ENCODE results near the gene CDC40.
"Not testable (repeated sequence)": the region's sequence is repeated elsewhere in the genome, so short reads cannot be mapped to it uniquely, and the experiment has no call there.

CDC40 gene

DNA sequence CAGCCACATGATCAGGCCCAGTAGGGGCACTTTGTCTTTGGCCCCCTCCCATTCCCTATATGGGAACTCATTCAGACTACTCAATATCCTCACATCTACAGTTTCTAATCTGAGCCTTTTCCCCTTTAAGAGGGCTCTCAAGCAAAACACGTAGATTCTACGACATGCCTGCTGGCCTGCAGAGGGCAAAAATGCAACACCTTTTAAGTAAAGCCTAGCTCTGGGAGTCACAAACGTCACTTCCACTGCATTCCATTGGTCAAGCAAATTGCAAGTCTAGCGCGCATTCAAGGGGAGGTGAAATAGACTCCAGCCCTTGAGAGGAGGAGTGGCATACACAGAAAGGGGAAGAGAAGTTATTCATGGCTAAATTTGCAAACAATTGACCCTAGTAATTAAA lies 70.6 kb downstream of the CDC40 start:
- H3K9ac ChIP-seq (ENCODE audit: low read length) = no peak overlapping the region
- H3K27me3 ChIP-seq (ENCODE audit: control insufficient read depth, insufficient read depth, low read length) = no peaks in the 10 kb centered on the region
- H3K4me3 ChIP-seq (ENCODE audit: low read length) = no peak overlapping the region
- no peaks in the 10 kb centered on the region for H3K4me1 ChIP-seq (ENCODE audit: control insufficient read depth, insufficient read depth, low read length)
- H3K27ac ChIP-seq (ENCODE audit: low read depth, low read length) = no peak overlapping the region
- no peaks in the 10 kb centered on the region for H3K36me3 ChIP-seq (ENCODE audit: control insufficient read depth, insufficient read depth, low read length)

DNA sequence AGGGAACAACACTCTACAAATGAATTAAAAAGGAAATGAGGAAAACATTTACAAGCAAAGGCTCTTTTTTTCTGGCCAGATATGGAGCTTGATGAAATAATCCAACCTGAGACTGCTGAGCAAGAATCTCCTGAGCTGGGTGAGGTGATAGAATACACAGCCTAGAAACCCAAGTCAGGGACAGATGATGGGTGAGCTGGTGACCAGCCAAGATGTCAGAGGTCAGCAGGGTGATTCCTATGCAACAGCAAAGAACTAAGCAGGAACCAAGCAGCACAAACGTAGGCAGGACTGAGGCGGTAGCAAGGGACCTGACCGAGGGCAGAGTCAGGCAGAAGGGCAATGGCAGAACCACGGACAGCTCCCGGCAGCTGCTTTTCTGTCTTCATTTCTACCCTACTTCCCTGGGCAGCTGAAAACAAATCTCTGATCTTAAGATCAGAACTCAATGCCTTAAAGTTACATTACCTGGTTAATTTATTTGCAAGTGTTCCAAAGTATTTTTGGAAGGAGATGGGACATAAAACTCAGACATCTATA lies 75.1 kb downstream of the CDC40 start:
- H3K4me1 ChIP-seq (ENCODE audit: control insufficient read depth, insufficient read depth, low read length) = no peaks in the 10 kb centered on the region
- no peaks in the 10 kb centered on the region for H3K36me3 ChIP-seq (ENCODE audit: control insufficient read depth, insufficient read depth, low read length)
- H3K4me3 ChIP-seq (ENCODE audit: low read length) = no peak overlapping the region
- H3K27ac ChIP-seq (ENCODE audit: low read depth, low read length) = no peak overlapping the region
- H3K9ac ChIP-seq (ENCODE audit: low read length) = no peak overlapping the region
- no peaks in the 10 kb centered on the region for H3K27me3 ChIP-seq (ENCODE audit: control insufficient read depth, insufficient read depth, low read length)

DNA sequence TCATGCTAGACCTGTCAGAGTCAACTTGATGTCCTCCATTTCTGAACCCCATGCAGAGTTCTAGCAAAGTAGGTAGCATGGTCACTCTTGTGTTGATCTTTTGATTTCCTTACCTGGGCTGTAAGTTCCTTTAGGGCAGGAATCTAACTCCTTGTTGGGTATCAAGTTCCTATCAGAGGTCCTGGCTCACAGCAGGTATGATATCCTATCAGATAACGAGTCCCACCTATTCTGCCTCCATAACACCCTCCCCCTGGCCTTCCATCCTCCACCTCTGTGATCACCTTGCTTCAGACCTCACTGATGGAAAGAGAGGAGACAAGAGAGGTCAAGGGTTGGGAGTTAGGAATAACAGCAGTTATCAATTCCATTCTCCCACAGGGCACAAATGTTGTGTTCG lies 76.1 kb downstream of the CDC40 start:
- no peaks in the 10 kb centered on the region for H3K27me3 ChIP-seq (ENCODE audit: control insufficient read depth, insufficient read depth, low read length)
- no peak overlapping the region for H3K4me3 ChIP-seq (ENCODE audit: low read length)
- H3K4me1 ChIP-seq (ENCODE audit: control insufficient read depth, insufficient read depth, low read length) = no peaks in the 10 kb centered on the region
- H3K9ac ChIP-seq (ENCODE audit: low read length) = no peak overlapping the region
- H3K27ac ChIP-seq (ENCODE audit: low read depth, low read length) = no peak overlapping the region
- H3K36me3 ChIP-seq (ENCODE audit: control insufficient read depth, insufficient read depth, low read length) = no peaks in the 10 kb centered on the region

DNA sequence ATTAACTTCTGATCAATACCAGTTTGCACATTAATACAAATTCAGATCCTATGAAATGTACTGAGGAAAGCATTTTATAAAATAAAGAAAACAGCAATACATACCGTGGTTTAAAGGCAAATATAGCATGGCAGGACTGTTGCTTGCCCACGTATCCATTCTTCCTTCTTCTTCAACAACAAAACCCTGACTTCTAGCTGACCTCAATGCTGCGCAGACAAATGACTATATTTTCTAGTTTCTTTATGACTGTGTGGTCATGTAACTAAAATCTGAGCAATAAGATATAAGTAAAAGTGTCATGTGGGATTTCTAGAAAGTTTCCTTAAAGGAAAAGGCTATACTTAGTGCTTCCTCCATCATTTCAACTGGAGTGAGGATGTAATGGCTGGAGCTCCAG lies 85.0 kb downstream of the CDC40 start:
- H3K4me1 ChIP-seq (ENCODE audit: control insufficient read depth, insufficient read depth, low read length) = no peaks in the 10 kb centered on the region
- no peak overlapping the region for H3K9ac ChIP-seq (ENCODE audit: low read length)
- no peak overlapping the region for H3K4me3 ChIP-seq (ENCODE audit: low read length)
- H3K27me3 ChIP-seq (ENCODE audit: control insufficient read depth, insufficient read depth, low read length) = no peaks in the 10 kb centered on the region
- H3K36me3 ChIP-seq (ENCODE audit: control insufficient read depth, insufficient read depth, low read length) = no peaks in the 10 kb centered on the region
- H3K27ac ChIP-seq (ENCODE audit: low read depth, low read length) = no peak overlapping the region

DNA sequence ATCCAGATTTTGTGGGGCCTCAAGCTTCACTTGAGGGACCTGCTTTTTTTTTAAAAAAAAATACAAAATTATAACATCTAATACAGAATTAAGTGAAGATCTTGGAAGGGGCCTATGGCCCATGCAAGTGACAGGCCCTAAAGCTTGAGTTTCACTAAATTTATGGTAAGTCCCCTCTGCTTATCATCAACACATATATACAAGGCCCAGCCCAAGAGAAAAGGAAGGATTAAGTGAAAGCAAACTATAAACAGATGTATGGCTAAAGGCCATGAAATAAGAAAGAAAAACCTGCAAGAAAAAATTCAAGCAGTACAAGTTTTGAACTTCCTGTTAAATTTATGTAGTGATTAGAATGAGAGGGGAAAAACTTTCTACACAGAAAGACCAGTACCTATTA lies 86.8 kb downstream of the CDC40 start:
- H3K27ac ChIP-seq (ENCODE audit: low read depth, low read length) = no peak overlapping the region
- no peaks in the 10 kb centered on the region for H3K4me1 ChIP-seq (ENCODE audit: control insufficient read depth, insufficient read depth, low read length)
- H3K36me3 ChIP-seq (ENCODE audit: control insufficient read depth, insufficient read depth, low read length) = no peaks in the 10 kb centered on the region
- H3K9ac ChIP-seq (ENCODE audit: low read length) = no peak overlapping the region
- no peak overlapping the region for H3K4me3 ChIP-seq (ENCODE audit: low read length)
- H3K27me3 ChIP-seq (ENCODE audit: control insufficient read depth, insufficient read depth, low read length) = no peaks in the 10 kb centered on the region

DNA sequence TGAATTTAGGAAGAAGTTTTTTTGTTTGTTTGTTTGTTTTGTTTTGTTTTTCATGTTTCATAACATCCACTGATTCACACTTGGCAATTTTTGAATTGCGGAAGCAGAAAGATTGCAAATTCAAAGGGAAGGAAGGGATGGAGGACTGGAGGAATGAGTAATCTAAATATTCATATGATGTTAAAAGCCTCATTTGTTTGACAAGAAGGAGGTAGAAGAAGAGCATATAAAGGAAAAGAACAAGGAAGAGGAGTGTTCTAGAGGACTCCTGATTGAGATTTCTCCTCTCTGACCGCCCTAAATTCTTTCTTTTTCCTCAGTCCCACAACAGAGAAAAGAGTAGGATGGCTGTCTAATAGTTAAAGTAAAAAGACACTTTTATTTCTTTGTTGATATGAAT lies 89.4 kb downstream of the CDC40 start:
- Histone ChIP-seq H3K27ac (ENCODE audit: low read depth, low read length) (no peak overlapping the region), H3K36me3 (ENCODE audit: control insufficient read depth, insufficient read depth, low read length) (no peaks in the 10 kb centered on the region), H3K27me3 (ENCODE audit: control insufficient read depth, insufficient read depth, low read length) (no peaks in the 10 kb centered on the region), H3K9ac (ENCODE audit: low read length) (no peak overlapping the region), H3K4me3 (ENCODE audit: low read length) (no peak overlapping the region), H3K4me1 (ENCODE audit: control insufficient read depth, insufficient read depth, low read length) (no peaks in the 10 kb centered on the region)

DNA sequence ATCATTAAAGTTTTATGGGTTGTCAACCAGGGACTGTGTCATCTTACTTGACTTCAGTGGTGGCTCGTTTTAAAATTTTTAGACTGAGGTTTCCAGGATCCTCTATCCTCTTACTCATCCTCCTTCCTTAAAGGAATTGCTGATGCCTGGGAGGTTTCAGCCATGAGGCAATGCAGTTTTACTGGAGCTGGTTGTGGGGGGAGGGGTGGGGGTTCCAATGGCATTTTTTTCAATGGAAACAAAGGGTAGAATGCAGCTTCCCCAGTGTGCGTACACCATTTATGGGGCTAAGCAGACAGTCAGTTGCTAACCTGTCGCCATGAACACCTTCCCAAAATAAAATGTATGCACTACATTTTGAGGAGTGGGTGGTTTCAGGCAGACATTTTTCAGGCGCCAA lies 89.9 kb downstream of the CDC40 start:
- H3K36me3 ChIP-seq (ENCODE audit: control insufficient read depth, insufficient read depth, low read length) = no peaks in the 10 kb centered on the region
- no peak overlapping the region for H3K27ac ChIP-seq (ENCODE audit: low read depth, low read length)
- no peak overlapping the region for H3K4me3 ChIP-seq (ENCODE audit: low read length)
- H3K9ac ChIP-seq (ENCODE audit: low read length) = no peak overlapping the region
- peaks cover 2% of the 10 kb centered on the region for H3K27me3 ChIP-seq (ENCODE audit: control insufficient read depth, insufficient read depth, low read length)
- no peaks in the 10 kb centered on the region for H3K4me1 ChIP-seq (ENCODE audit: control insufficient read depth, insufficient read depth, low read length)

DNA sequence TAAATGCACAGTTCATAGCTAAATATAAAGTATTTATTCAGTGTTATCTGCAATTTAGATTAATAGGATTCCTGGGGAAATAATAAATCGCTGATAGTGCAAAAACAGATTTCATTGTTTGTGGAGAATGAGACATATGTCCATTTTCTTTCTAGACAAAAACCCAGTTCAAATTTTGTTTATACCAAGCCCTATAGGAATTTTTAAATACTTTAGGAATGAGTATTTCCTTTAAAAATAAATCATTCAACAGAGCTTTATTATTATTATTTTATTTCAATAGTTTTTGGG lies 91.5 kb downstream of the CDC40 start:
- Histone ChIP-seq H3K4me1 (ENCODE audit: control insufficient read depth, insufficient read depth, low read length) (no peaks in the 10 kb centered on the region), H3K27me3 (ENCODE audit: control insufficient read depth, insufficient read depth, low read length) (peaks cover 2% of the 10 kb centered on the region), H3K36me3 (ENCODE audit: control insufficient read depth, insufficient read depth, low read length) (no peaks in the 10 kb centered on the region), H3K4me3 (ENCODE audit: low read length) (no peak overlapping the region), H3K27ac (ENCODE audit: low read depth, low read length) (no peak overlapping the region), H3K9ac (ENCODE audit: low read length) (no peak overlapping the region)

DNA sequence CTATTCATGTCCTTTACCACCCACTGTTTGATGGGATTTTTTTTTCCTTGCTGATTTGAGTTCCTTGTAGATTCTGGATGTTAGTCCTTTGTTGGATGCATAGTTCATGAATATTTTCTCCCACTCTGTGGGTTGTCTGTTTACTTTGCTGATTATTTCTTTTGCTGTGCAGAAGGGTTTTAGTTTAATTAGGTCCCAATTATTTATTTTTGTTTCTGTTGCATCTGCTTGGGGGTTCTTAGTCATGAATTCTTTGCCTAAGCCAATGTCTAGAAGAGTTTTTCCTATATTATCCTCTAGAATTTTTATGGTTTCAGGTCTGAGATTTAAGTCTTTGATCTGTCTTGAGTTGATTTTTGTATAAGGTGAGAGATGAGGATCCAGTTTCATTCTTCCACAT lies 92.6 kb downstream of the CDC40 start:
- H3K4me1 ChIP-seq (ENCODE audit: control insufficient read depth, insufficient read depth, low read length); H3K36me3 ChIP-seq (ENCODE audit: control insufficient read depth, insufficient read depth, low read length); H3K4me3 ChIP-seq (ENCODE audit: low read length); H3K27ac ChIP-seq (ENCODE audit: low read depth, low read length); H3K9ac ChIP-seq (ENCODE audit: low read length); H3K27me3 ChIP-seq (ENCODE audit: control insufficient read depth, insufficient read depth, low read length): not testable (repeated sequence)

DNA sequence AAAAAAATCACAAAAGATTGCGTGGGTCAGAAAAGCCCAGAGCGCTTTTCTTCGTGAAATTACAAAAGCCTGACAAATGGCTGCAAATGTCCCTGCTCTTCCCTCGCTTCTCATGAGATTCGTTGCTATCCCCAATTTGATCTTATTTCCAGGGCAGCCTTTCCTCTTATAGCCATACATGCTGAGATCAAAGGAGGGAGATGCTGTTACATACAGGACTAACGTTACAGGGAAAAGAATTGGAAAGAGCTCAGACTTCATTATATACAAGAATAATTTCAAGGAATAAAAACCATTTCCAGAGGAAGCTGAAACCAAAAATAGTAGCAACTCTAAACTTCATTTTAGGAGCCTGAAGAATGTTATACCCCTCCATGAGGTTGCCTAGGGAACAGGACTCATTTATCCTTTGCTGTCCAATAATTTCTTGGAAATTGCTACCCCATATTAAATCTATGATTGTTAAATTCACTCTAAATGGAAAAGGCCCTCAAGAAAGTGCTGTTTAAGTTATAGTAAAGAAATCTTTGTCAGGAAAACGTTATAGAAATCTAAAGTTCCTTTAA lies 97.0 kb downstream of the CDC40 start:
- H3K4me3 ChIP-seq (ENCODE audit: low read length) = no peak overlapping the region
- H3K4me1 ChIP-seq (ENCODE audit: control insufficient read depth, insufficient read depth, low read length) = no peaks in the 10 kb centered on the region
- H3K36me3 ChIP-seq (ENCODE audit: control insufficient read depth, insufficient read depth, low read length) = peaks cover 3% of the 10 kb centered on the region
- H3K27ac ChIP-seq (ENCODE audit: low read depth, low read length) = no peak overlapping the region
- H3K27me3 ChIP-seq (ENCODE audit: control insufficient read depth, insufficient read depth, low read length) = peaks cover 2% of the 10 kb centered on the region
- H3K9ac ChIP-seq (ENCODE audit: low read length) = no peak overlapping the region
